ENCODE data around the gene PAM16. TPM values are rescaled to one million over a fixed set of nuclear protein-coding genes. Genes with fewer than 3 reads are reported as not detected.

The PAM16 gene
- total RNA-seq, 1 experiment from 2014 or later, result 80.4 TPM

DNA sequence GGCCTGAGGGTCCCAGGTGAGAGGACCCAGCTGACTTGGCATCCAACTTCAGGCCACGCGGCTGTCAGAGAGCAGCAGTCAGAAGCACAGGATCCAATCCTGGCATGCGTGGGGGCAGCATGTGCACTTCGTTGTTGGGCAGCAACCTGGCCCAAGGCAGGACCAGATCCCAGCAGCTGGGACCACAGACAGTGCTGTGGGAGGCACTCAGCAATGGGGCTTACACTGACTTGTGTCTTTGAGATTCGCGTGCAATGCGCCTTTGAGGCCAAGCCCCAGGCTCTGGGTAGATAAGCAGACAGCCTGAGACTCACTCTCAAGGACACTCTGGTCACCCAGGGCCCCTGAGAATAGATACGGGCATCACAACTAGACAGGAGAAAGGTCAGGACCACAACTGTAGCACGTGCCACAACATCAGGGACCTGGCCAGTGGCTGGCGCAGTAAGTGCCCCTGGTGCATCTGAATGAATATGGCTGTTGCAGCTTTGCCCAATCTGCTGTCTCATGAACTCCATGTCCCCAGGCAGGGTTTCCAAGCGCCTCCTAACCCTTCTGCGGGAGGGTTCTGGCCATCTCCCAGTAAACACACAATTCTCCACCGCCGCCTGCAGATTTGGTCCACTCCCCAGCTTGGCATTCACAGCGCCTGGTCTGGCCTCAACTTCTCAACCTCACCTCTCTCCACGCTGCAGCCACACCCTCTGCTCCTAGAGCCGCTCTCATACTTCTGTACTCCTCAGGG is 3.2 kb downstream of the PAM16 start:
- Mint-ChIP-seq H3K27ac (peak overlapping the region in 2 of 3 experiments; percentile 57 to 59; a peak in 3 of 7 replicates), H3K9me3 (peaks cover 18% of the 10 kb centered on the region in 2 experiments), H3K4me1 (peaks cover 6% of the 10 kb centered on the region in 2 experiments), H3K36me3 (ENCODE audit: insufficient read depth in 1 of 3, low read depth in 3 of 3) (peaks cover 27 to 35% (median 33%) of the 10 kb centered on the region in 3 experiments), H3K4me3 (no peak overlapping the region; a peak in 2 of 5 replicates), H3K27me3 (ENCODE audit: low read depth) (peaks cover 4% of the 10 kb centered on the region)
- Histone ChIP-seq H3K9me3 (ENCODE audit: control insufficient read depth, low read depth, low read length) (no peaks in the 10 kb centered on the region), H4K20me1 (ENCODE audit: control insufficient read depth, insufficient read depth, insufficient read length) (no peaks in the 10 kb centered on the region), H3K4me1 (ENCODE audit: insufficient read depth, low read length) (no peaks in the 10 kb centered on the region), H3K27me3 (ENCODE audit: insufficient read depth, low read length) (no peaks in the 10 kb centered on the region), H3K79me1 (ENCODE audit: insufficient read depth, low read depth, low read length, poor library complexity, severe bottlenecking) (peaks cover 7% of the 10 kb centered on the region), H3K56ac (ENCODE audit: insufficient read length, low read depth, low read length) (no peak overlapping the region), H2BK20ac (ENCODE audit: low read depth, low read length, poor library complexity, severe bottlenecking) (no peak overlapping the region), H3K18ac (ENCODE audit: insufficient read length, low read depth, low read length) (no peak overlapping the region), H3K23ac (ENCODE audit: insufficient read length, low read depth, low read length) (no peak overlapping the region), H3K79me2 (ENCODE audit: insufficient read depth, low read length) (peaks cover 14% of the 10 kb centered on the region; the same call in 1 of the 2 replicates), H3K23me2 (ENCODE audit: insufficient read length, low read depth, low read length, poor library complexity, severe bottlenecking) (no peaks in the 10 kb centered on the region), H2BK15ac (ENCODE audit: low read depth, low read length) (no peak overlapping the region), H4K91ac (ENCODE audit: insufficient read length, low read depth, low read length) (no peak overlapping the region), H2BK12ac (ENCODE audit: insufficient read length, low read depth, low read length) (no peak overlapping the region), H2AFZ (ENCODE audit: low read length) (no peak overlapping the region), H3K9ac (ENCODE audit: extremely low read depth, insufficient read length, low read length) (no peak overlapping the region), H4K8ac (replicated peaks; ENCODE audit: insufficient read length, low read depth, low read length) (no peak overlapping the region), H2BK120ac (ENCODE audit: low read depth, low read length, poor library complexity, severe bottlenecking) (no peak overlapping the region), H3K27ac (ENCODE audit: insufficient read length, low read depth, low read length) (no peak overlapping the region), H2BK5ac (ENCODE audit: insufficient read length, low read length) (no peak overlapping the region), H4K5ac (ENCODE audit: insufficient read length, low read depth, low read length) (no peak overlapping the region), H3K14ac (ENCODE audit: insufficient read depth, low read length) (no peak overlapping the region), H3K4me2 (ENCODE audit: insufficient read depth, insufficient read length, low read length) (no peak overlapping the region), H2AK5ac (ENCODE audit: insufficient read length, low read length) (no peak overlapping the region), H3K4ac (ENCODE audit: low read depth, low read length) (no peak overlapping the region), H3T11ph (ENCODE audit: low read length) (no peak overlapping the region)
- DNase-seq, result no peak
- TF ChIP-seq, protein P1, sequence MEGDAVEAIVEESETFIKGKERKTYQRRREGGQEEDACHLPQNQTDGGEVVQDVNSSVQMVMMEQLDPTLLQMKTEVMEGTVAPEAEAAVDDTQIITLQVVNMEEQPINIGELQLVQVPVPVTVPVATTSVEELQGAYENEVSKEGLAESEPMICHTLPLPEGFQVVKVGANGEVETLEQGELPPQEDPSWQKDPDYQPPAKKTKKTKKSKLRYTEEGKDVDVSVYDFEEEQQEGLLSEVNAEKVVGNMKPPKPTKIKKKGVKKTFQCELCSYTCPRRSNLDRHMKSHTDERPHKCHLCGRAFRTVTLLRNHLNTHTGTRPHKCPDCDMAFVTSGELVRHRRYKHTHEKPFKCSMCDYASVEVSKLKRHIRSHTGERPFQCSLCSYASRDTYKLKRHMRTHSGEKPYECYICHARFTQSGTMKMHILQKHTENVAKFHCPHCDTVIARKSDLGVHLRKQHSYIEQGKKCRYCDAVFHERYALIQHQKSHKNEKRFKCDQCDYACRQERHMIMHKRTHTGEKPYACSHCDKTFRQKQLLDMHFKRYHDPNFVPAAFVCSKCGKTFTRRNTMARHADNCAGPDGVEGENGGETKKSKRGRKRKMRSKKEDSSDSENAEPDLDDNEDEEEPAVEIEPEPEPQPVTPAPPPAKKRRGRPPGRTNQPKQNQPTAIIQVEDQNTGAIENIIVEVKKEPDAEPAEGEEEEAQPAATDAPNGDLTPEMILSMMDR (conservative IDR thresholded peaks at IDR 0.05), result no peak
- whole genome bisulfite sequencing (ENCODE audit: extremely low coverage, insufficient read length, low lambda C conversion rate), result no CpG with 5 or more reads among the region's 17 CpGs
